Stimulated activated CD4-positive, alpha-beta T cell treated with anti-CD3 and anti-CD28 coated beads, TNF-alpha, amount 100 ng/mL, for 24 hours (primary cell): ENCODE results near the gene PHACTR3.
A peak's percentile ranks its signal among the peaks of the same experiment; 100 is the strongest.
"Not testable (repeated sequence)": the region's sequence is repeated elsewhere in the genome, so short reads cannot be mapped to it uniquely, and the experiment has no call there.

Experiments
- DNase-seq, 3 experiments: peaks; one replicate each; pipeline ENCODE4 v3.0.0-alpha.2; 2020; ENCODE audit warnings: low read depth in 3 of 3

The PHACTR3 gene

DNA sequence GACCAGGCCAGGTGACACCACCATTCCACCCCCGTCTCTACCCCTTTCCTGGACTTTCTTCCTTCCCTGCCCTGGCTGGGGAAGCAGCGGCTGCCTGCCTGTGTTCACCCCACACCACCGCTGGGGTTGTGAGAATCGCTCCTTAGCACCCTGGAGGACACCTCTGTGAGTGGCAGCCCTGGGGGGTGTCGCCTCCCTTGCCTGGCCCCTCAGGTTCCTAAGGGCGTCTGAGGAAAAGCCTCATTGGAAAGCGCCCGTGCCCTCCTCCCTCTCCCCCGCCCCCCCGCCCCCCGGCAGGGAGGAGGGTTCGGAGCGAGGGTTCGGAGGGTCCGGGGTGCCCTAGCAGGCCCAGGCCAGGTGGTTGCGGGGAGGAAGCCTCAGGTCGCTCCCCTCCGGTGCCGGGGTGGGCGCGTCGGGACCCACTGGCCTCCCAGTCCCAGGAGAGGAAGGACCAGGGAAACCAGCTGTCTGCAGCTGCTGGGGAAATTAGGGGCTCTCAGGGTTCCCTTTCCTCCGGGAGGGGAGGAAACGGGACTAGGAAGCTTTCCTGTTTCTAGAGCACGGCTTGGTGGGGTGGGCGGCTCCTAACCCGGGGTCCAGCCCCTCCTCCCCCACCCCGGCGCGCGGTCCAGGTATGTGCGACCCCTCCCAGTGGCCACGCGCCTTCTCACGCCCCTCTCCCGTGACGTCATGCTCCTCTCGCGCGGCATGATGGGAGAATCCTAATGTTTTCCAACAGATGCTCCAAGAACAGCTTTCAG, at the start of gene PHACTR3:
PHACTR3 (plus strand) TSS at position 760 of the 761 bp plus-strand sequence. CDS start 475 bp downstream, outside the sequence.
- no peak for DNase-seq

DNA sequence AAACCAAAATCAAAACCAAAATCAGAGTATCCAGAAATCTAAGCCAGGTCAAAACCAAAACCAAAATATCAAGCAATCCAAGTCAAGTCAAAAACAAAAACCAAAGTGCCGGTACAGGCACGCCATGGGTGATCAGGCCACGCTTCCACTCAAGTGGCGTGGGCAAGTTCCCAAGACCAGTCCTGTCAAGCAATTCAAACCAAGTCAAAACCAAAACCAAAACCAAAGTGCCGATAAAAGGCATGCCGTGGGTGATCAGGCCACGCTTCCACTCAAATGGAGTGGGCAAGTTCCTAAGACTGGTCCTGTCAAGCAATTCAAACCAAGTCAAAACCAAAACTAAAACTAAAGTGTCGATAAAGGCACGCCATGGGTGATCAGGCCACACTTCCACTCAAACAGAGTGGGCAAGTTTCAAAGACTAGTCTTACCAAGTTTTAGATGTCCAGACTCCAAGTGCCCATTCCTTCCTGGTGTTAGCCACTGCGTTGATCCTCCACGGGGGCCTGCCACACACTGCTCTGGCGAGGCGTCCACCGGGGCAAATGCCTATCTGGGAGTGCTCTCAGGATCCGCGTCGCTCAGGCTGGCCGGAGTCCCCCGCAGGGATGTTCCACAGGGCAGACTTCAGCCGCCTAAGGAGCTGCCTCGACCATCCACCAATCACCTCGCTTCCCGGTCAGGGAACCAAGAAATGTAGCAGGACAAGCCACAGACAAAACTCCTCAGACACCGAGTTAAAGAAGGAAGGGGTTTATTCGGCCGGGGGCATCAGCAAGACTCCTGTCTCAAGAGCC, 46.4 kb upstream of the PHACTR3 start:
- DNase-seq: not testable (repeated sequence)

GRCh38 chr20:59559024-59559817, 45.1 kb upstream of the PHACTR3 start:
- no peak for DNase-seq

GRCh38 chr20:59559863-59560262, 44.5 kb upstream of the PHACTR3 start:
- DNase-seq: no peak

DNA sequence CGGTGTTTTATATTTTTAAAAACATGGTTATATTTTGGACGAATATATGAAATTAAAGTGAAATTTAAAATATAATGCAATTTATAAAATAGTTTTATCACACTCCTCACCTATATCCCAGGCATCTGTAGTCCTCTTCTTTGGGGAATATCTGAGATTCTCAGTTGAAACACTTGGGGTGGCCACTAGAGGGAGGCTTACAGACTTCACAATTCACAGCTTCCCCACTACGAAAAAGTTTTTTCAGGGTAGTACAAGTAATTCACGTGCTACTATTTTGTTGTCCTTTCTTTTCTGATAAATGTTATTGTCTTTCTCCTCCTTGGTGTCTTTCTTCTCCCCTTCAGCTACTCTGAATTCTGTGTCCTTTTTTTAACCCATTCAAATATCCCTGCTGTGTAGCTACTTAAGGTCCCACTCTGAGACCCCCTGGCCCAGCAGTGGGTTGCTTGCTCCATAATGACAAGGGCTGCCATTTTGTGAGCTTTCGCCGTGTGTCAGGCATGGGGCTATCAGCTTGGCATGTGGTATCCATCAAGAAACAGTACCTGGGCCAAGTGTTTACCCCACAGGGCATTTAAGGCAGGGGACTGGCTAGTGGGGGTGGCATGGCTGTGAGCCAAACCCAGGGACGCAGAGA, 43.6 kb upstream of the PHACTR3 start:
- DNase-seq: no peak

GRCh38 chr20:59561228-59561605, 43.1 kb upstream of the PHACTR3 start:
- DNase-seq: no peak

DNA sequence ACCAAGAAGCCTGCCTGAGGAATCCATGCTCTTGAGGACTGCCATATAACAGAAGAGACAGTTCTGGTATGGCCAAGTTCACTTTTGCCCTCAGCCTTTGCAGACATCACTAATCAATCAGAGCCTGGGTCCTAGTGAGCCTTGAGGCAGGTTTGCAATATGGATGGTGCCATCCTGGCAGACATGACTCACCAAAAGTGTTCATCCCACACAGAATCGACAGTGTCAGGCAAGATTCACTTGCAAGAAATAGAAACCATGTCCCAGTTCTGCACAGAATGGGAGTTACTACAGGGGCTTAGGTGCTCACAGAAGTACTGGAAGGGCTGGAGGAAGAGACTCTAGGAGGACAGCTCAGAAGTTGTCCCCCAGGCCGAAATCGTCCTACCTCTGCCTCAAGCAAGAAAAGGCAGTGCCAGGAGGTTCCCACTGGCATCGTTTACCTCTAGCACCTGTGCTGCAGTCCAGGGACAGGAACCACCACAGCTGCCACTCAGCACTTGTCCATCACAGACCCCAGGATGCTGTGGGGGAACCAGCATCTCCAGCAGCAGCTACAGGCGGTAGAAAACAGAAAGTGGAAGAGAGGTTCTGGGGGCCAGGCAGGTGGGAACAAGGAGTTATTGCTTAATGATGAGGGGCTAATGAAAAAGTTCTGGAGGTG, 42.6 kb upstream of the PHACTR3 start:
- no peak for DNase-seq

- DNase-seq: no peak
Measured at GRCh38 chr20:59564171-59564570, 40.2 kb upstream of the PHACTR3 start.

DNA sequence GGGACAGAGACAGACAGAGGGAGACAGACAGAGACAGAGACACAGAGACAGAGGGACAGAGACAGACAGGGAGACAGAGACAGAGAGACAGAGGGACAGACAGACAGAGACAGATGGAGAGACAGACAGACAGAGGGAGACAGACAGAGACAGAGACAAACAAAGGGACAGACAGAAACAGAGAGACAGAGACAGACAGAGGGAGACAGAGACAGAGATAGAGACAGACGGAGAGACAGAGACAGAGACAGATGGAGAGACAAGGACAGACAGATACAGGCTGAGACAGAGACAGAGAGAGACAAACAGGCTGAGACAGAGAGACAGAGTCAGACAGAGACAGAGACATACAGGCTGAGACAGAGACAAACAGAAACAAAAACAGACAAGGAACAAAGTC, 39.4 kb upstream of the PHACTR3 start:
- no peak for DNase-seq

DNA sequence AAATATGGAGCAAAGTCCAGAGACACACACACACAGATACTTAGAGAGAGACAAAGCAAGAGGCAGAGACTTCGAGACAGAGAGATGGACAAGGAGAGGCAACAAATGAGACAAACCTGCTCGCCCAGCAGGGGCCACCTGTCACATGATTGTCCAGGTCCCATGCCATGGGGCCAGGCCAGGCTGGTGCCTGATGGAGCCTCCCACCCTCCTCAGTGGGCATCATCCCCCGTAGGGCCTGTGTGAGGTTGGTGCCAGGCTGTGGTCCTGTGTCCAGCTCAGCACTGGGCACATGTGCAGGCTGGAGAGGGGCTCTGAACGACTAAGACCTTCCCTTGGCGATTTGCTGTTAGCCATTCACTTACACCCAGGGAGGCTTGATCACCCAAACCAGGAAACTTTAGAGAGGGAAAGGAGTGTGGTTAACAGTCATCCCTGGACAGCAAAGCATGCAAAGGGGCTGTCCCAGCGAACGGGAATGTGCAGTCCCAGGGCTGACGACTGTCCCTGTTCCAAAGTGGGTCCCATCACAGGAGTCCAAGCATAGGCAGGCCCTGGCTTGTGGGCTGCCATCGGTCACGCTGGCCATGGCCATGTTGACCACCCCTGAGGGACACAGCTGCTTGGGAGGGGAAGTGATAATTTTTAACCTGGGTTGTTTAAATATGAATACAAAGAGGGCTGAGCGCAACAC, 38.4 kb upstream of the PHACTR3 start:
- no peak for DNase-seq

DNA sequence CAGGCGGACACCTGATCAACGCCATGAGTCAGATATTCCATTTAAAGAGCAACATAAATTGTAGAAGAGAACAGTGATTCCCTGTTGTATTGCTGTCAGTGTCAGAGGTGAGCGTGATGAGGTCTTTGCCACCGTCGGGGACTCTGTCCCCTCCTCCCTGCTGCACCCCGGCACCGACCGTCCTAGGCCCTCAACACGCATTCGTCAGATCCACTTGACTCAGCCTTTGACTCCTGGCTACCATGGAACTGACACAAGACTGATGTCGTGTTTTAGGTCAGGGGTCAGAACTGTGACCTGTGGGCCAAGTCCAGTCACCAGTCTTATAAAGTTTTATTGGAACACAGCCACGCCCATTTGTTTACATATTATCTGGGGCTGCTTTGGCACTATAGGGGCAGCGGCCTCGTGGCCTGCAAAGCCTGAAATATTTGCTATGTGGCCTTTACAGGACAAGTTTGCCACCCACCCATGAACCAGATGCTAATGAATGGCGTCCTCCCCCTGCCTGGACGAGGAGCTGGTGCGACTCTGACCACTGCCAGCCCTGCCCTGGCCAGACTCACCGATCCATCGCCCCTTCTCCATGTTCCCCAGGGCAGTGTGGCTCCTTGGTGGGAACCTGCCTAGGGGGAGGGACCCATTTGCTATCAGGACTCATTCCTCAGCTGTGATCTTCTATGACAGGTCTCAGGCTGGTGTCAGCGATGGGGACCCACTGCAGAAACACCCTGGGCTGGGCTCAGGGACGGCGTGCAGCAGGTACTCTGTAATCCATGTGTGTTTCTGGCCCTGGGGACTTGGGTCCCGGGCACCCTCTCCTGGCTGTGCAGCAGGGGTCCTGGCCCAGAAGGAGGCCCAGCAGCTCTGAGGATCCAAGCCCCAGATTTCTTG, 37.5 kb upstream of the PHACTR3 start:
- DNase-seq: no peak

DNA sequence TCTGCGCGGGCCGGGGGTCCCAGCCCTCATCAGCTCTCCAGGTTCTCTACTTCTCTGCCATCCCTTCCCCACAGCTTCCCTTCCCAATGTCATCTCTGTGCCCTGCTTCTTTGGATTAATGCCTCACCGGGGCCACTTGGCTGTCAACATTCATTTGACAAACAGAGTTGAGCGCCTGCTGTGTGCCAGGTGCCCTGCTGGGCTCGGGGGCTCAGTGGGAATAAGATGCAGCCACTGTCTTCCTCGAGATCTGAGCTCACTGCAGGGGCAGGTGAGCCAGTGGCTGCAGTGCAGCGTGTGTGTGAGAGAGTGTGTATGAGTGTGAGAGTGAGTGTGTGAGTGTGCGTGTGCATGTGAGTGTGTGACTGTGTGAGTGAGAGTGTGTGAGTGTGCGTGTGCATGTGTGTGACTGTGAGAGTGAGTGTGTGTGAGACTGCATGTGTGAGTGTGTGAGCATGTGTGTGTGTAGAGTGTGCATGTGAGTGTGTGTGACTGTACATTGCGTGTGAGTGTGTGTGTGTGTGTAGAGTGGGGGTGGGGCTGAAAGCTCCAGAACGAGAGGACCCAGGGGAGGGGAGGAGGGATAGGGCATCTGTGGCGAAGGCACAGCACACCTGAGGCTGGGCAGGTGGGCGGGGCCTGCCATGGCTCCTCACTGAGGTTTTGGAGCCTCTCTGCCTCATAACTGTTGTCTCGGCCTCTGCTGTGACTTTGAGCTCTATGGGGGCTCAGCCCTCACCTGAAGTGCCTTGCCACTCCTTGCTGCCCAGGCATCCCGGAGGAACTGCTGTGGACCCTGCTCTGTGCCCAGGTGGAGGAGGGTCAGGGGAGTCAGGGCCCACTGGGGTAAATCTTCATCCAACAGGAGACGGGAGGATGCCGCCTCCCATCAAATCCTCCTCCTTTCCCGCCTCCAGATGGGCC, 36.5 kb upstream of the PHACTR3 start:
- no peak for DNase-seq

DNA sequence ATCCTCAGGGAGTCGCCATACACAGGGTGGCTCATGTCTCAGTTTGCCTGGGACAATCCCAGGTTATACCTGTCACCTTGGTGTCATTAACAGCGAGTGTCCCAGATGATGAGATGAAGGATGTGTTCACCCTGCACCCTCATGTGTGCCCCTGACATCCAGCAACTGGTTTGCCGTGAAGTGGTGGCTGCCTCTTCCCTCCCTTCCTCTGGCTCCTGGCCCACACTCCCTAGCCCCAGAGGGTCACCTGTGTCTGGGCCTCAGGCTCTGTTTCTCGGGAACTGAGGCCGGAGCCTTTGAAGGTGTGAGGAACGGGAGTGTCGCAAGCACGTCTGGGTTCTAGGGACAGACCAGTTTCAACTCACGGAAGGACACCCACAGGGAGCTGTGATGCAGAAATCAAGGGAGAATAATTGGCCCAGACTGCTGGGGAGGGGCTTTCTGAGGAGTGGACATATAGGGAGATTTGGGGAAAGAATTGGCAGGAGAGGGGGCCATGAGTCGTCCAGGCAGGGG, 35.8 kb upstream of the PHACTR3 start:
- no peak for DNase-seq

GRCh38 chr20:59569305-59569704, 35.0 kb upstream of the PHACTR3 start:
- DNase-seq: no peak

DNA sequence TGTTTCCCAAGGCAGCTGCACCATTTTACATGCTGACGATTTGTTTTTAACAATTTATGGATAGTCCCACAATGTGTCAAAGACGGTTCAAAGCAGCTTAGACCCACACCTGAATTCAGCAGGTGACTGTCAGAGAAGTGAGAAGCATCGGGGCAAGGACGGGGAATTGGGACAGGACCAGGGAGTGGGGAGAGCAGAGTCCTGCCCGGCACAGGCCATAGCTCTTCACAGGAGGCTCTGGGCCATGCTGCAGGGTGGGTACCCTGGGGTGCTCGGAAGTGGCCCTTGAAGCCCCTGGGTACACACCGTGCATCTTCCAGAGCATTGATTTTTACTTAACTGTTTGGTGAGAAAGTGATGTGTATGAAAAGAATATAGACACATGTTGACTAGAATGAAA, 33.2 kb upstream of the PHACTR3 start:
- no peak for DNase-seq

DNA sequence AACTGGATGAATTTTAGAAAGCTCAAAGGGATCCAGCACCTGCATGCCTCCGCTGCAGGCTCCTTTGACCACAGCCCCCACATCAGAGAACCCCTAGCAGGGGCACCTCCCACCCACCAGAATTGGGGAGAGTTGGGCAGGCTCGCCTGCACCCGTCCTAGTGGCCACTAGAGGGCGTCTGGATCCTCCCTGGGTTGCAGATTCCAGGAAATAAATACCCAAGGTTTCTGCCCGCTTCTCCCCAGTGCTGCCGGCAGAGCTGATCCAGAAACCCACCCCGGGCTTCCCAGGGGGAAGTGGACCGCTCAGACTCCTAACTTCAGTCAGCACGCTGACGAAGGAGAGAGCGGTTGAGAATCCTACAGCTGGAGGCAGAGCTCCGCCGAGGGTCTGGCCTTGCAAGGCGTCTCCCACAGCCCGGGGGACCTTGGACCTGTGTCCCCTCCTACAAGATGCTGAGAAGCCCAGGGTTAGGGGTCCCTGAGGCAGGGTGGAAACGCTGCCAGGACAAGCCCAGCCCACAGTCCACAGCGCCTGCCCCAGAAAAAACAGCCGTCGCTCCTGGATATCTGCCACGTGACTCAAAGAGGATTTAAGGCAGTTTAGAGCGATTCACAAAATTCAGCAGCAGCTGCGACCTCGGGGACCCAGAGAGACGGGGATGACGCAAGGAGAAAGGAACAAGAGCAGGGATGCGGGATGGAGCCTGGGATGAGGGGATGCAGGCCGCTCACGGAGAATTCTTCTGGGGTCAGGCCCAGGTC, 32.6 kb upstream of the PHACTR3 start:
- DNase-seq: peak; percentile 30 to 52 (median 31)

GRCh38 chr20:59572515-59572914, 31.8 kb upstream of the PHACTR3 start:
- DNase-seq: no peak

DNA sequence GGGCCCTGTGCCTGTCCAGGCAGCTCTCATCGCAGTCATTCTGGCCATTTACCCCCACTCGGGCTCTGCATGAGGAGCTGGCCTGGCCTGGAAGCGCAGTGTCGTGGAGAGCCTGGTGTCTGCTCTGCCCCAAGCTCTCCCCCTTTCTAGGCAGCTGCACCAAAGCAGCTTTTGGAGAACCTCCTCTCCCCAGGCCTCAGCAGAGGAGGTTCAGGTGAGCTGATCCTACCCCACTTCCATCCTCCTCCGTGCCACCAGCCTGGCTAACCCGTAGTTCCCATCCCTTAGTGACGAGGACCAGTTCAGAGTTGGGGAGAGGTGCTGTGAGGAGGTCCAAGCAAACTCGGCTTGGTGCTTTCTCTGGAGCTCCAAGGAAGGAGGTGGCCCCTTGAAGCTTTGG, 30.5 kb upstream of the PHACTR3 start:
- DNase-seq: no peak
